Right atrium auricular region (tissue), 2 donors: Measurements from ENCODE around the gene CDH26. TPM values are rescaled to one million over a fixed set of nuclear protein-coding genes. Genes with fewer than 3 reads are reported as not detected.

Experiments
- DNase-seq: peaks from one replicate; pipeline ENCODE4 v3.0.0-alpha.2; 2019; ENCODE audit warnings: low spot score
- H3K27ac ChIP-seq, 2 donors: fragments of 200-600 bp; sonication (generic); 1 replicate in 1 of 2; 2 replicates in 1 of 2; pipeline ENCODE4 v1.5.1; 2016 to 2019
- H3K27me3 ChIP-seq, 2 donors: fragments of 200-600 bp; sonication (generic); one replicate each; pipeline versions ENCODE4 v1.5.1 to v1.6.0; 2017 to 2019
- H3K36me3 ChIP-seq: fragments of 200-600 bp; sonication (generic); one replicate; pipeline ENCODE4 v1.5.1; 2016
- H3K4me1 ChIP-seq, 2 donors: fragments of 200-600 bp; sonication (generic); one replicate each; pipeline versions ENCODE4 v1.5.1 to v1.6.0; 2017 to 2019
- H3K4me3 ChIP-seq, 2 donors: fragments of 200-600 bp; sonication (generic); 1 replicate in 1 of 2; 2 replicates in 1 of 2; pipeline ENCODE4 v1.5.1; 2017 to 2019; ENCODE audit warnings: mild to moderate bottlenecking in 1 of 2, moderate library complexity in 1 of 2
- H3K9me3 ChIP-seq, 2 donors: fragments of 200-600 bp; sonication (generic); one replicate each; pipeline ENCODE4 v1.5.1; 2019
- CTCF ChIP-seq, 2 donors: fragments of 200-600 bp; sonication (generic); IDR thresholded peaks; one replicate each; pipeline ENCODE4 v1.5.1; 2019; ENCODE audit warnings: antibody characterized with exemption in 2 of 2
- total RNA-seq, 2 donors: library from RNA; depleted of rRNA; stranded (reverse); fragments of >200 nt; gene quantifications; one replicate each; pipeline ENCODE4 v1.1.0, GENCODE V29; 2016

Gene CDH26
- total RNA-seq, 2 donors from 2014 or later, result 0.43 to 1.3 TPM

DNA sequence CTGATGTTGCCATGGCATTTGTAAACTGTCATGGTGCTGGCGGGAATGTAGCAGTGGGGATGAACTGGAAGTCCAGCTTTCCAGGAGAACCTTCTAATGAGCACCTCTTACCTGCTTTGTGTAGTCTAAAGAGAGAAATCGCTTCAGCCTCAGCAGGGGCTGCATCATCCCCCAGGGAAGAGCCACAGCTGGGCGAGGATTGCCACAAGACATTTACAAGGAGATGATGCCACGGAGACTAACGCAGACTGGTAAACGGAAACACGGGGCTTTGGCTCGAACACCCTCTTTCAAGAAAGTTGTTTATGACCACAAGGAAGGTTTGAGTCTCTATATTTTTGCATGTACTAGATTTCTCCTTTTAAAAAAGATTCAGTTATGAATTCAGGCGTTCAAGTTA, 72.9 kb downstream of the CDH26 start:
- peak; percentile 50 for DNase-seq

GRCh38 chr20:60034231-60035110, 76.2 kb downstream of the CDH26 start:
- TF ChIP-seq CTCF (IDR thresholded peaks at IDR 0.05), result no peak
- no peaks in the 10 kb centered on the region for H3K9me3 ChIP-seq
- H3K27ac ChIP-seq, result peak overlapping the region; percentile 77 to 80
- H3K4me3 ChIP-seq, result no peak overlapping the region
- no peaks in the 10 kb centered on the region for H3K36me3 ChIP-seq
- H3K4me1 ChIP-seq, result peaks cover 0 to 18% of the 10 kb centered on the region in 2 donors
- H3K27me3 ChIP-seq, result no peaks in the 10 kb centered on the region
- DNase-seq, result peak; percentile 52

More for the DNA sequence above, 72.9 kb downstream of the CDH26 start:
- no peaks in the 10 kb centered on the region for H3K27me3 ChIP-seq
- peaks cover 0 to 18% of the 10 kb centered on the region in 2 donors for H3K4me1 ChIP-seq
- H3K4me3 ChIP-seq, result no peak overlapping the region
- no peak overlapping the region for H3K27ac ChIP-seq
- no peaks in the 10 kb centered on the region for H3K36me3 ChIP-seq
- H3K9me3 ChIP-seq, result no peaks in the 10 kb centered on the region
- no peak for TF ChIP-seq CTCF (IDR thresholded peaks at IDR 0.05)

DNA sequence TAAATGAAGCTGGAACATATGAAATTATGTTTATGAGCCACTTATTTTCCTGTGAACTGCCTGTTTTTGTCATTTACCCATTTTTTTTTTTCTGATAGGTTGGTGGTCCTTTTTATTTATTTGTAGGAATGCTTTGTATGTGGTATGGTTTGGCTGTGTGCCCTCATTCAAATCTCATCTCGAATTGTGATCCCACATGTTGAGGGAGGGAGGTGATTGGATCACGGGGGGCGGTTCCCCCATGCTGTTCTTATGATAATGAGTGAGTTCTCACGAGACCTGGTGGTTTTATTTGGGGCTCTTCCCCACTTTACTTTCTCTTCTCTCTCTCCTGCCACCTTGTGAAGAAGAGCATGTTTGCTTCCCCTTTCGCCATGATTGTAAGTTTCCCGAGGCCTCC, 77.3 kb downstream of the CDH26 start:
- Histone ChIP-seq H3K27me3 (no peaks in the 10 kb centered on the region), H3K4me1 (peaks cover 0 to 18% of the 10 kb centered on the region in 2 donors), H3K36me3 (no peaks in the 10 kb centered on the region), H3K9me3 (no peaks in the 10 kb centered on the region), H3K27ac (no peak overlapping the region), H3K4me3 (no peak overlapping the region)
- no peak for TF ChIP-seq CTCF (IDR thresholded peaks at IDR 0.05)
- DNase-seq, result no peak

GRCh38 chr20:60036346-60036745, 78.1 kb downstream of the CDH26 start:
- Histone ChIP-seq H3K36me3 (no peaks in the 10 kb centered on the region), H3K9me3 (no peaks in the 10 kb centered on the region), H3K4me1 (peaks cover 0 to 18% of the 10 kb centered on the region in 2 donors), H3K27ac (no peak overlapping the region), H3K27me3 (no peaks in the 10 kb centered on the region), H3K4me3 (no peak overlapping the region)
- no peak for TF ChIP-seq CTCF (IDR thresholded peaks at IDR 0.05)
- no peak for DNase-seq

DNA sequence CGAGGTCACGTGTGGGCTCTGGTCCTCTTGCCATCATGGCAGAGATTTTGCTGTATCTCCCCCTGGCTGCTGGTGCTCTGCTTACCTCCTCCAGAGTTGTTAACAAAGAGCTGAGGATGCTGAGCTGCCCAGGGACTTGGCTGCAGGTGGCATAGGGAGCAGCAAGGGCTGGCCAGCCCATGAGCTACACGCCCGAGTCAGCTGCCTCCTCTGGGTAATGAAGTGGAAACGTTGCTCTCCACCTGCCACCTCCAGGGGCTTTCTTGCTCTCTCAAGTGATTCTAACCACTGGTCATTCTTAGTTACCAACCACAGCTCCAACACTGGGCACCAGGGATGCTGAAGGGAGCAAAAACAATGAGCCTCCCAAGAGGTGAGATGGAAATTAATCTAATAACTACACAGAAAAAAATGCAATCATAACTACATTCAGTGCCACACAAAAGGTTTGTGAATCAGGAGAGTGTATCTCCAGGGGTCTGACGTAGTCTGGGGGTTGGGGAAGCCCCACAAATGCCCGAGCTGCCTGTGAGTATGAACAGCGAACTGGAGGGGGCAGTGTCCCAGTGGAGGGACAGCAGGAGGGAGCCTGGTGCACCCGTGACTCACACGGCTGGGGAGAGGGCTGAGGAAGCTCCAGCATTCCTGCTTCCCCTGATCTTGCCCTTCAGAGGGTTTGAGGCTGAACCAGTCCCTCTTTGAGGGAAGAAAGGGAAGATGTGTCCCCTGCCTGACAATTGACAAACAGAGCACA, 78.7 kb downstream of the CDH26 start:
- no peaks in the 10 kb centered on the region for H3K9me3 ChIP-seq
- H3K4me3 ChIP-seq, result no peak overlapping the region
- H3K27ac ChIP-seq, result no peak overlapping the region
- H3K4me1 ChIP-seq, result peaks cover 0 to 18% of the 10 kb centered on the region in 2 donors
- TF ChIP-seq CTCF (IDR thresholded peaks at IDR 0.05), result no peak
- DNase-seq, result no peak
- no peaks in the 10 kb centered on the region for H3K27me3 ChIP-seq
- H3K36me3 ChIP-seq, result no peaks in the 10 kb centered on the region
